Thyroid gland (tissue), 4 donors: Measurements from ENCODE around the gene OGA.

Source experiments
- POLR2A ChIP-seq, 2 donors: fragments of 450-650 bp; IDR thresholded peaks; one replicate each; pipeline ENCODE4 v1.6.1; 2017; ENCODE audit warnings: antibody characterized with exemption in 2 of 2, mild to moderate bottlenecking in 2 of 2, moderate library complexity in 1 of 2
- TF ChIP-seq, protein P1 (sequence below), 6 experiments: fragments of 200-600 bp in 3 of 6; fragments of 450-650 bp in 3 of 6; sonication (generic) in 3 of 6; IDR thresholded peaks; one replicate each; pipeline ENCODE4 v1.5.1; 2016 to 2019; ENCODE audit warnings: antibody characterized with exemption in 6 of 6, mild to moderate bottlenecking in 2 of 6, inconsistent platforms in 1 of 6, moderate library complexity in 1 of 6

DNA sequence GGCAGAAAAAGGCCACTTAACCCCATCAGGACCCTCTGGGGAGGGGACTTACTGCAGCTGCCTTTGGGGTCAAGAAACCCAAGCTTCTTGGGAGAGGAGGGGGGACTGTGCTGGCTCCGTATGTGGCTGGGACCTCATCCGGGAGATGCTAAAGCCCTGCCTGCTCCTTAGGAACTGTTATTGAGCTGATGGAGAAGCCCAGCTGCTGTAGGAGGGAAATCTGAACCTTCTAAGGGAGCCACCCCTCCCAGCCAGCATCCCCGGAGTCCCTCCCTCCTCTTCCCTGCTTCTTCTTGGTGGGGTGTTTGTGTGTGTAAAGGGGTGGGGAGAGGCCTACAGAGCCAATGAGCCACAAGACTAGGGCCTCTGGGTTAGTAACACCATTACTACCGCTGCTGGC is 17.1 kb upstream of the OGA start:
- TF ChIP-seq, protein P1, sequence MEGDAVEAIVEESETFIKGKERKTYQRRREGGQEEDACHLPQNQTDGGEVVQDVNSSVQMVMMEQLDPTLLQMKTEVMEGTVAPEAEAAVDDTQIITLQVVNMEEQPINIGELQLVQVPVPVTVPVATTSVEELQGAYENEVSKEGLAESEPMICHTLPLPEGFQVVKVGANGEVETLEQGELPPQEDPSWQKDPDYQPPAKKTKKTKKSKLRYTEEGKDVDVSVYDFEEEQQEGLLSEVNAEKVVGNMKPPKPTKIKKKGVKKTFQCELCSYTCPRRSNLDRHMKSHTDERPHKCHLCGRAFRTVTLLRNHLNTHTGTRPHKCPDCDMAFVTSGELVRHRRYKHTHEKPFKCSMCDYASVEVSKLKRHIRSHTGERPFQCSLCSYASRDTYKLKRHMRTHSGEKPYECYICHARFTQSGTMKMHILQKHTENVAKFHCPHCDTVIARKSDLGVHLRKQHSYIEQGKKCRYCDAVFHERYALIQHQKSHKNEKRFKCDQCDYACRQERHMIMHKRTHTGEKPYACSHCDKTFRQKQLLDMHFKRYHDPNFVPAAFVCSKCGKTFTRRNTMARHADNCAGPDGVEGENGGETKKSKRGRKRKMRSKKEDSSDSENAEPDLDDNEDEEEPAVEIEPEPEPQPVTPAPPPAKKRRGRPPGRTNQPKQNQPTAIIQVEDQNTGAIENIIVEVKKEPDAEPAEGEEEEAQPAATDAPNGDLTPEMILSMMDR (IDR thresholded peaks at IDR 0.05), result no peak
- TF ChIP-seq POLR2A (IDR thresholded peaks at IDR 0.05), result no peak
